ENCODE measurements around the gene EIF2S3B. TPM values are rescaled to one million over a fixed set of nuclear protein-coding genes. Genes with fewer than 3 reads are reported as not detected.

EIF2S3B gene
- total and polyA plus RNA-seq, 10 donors: 0.33 to 1.8 (median 0.93) TPM

DNA sequence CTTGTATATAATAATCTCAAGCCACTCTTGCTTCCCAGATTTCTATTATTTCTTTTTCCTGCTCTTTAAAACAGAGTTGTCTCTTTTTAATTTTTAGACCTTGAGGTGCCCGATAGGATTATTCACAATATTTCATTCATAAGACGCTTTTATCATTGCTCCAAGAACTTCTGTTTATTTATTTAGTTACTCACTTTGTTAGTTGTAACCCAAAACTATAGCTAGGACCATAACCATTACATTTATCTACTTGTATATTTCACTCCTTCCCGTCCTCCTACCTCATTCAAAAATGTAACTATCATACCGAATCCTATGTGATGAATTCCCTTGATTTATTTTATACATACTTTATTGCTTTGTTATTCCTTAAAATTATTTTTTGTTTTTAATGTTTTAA is 7.1 kb downstream of the EIF2S3B start:
- Histone ChIP-seq H3K4me3 (no peak overlapping the region), H3K27ac (no peak overlapping the region), H3K27me3 (replicated peaks in 1 of 7) (no peaks in the 10 kb centered on the region), H3K4me1 (no peaks in the 10 kb centered on the region), H3K36me3 (no peaks in the 10 kb centered on the region), H3K9me3 (no peaks in the 10 kb centered on the region)
- WGBS, 5 donors: 86 to 94% (median 91%) methylated on average over 4 of the region's 4 CpGs
- no peak for DNase-seq
- intact Hi-C loops (cut with DNase I; ENCODE audit: low total_unique reads): no loop called here
- TF ChIP-seq POLR2A (IDR thresholded peaks at IDR 0.05) (no peak), POLR2AphosphoS5 (IDR thresholded peaks at IDR 0.05) (no peak)
- TF ChIP-seq, protein P1, sequence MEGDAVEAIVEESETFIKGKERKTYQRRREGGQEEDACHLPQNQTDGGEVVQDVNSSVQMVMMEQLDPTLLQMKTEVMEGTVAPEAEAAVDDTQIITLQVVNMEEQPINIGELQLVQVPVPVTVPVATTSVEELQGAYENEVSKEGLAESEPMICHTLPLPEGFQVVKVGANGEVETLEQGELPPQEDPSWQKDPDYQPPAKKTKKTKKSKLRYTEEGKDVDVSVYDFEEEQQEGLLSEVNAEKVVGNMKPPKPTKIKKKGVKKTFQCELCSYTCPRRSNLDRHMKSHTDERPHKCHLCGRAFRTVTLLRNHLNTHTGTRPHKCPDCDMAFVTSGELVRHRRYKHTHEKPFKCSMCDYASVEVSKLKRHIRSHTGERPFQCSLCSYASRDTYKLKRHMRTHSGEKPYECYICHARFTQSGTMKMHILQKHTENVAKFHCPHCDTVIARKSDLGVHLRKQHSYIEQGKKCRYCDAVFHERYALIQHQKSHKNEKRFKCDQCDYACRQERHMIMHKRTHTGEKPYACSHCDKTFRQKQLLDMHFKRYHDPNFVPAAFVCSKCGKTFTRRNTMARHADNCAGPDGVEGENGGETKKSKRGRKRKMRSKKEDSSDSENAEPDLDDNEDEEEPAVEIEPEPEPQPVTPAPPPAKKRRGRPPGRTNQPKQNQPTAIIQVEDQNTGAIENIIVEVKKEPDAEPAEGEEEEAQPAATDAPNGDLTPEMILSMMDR (IDR thresholded peaks at IDR 0.05 in 8 of 11, conservative IDR thresholded peaks at IDR 0.05 in 3 of 11): no peak

DNA sequence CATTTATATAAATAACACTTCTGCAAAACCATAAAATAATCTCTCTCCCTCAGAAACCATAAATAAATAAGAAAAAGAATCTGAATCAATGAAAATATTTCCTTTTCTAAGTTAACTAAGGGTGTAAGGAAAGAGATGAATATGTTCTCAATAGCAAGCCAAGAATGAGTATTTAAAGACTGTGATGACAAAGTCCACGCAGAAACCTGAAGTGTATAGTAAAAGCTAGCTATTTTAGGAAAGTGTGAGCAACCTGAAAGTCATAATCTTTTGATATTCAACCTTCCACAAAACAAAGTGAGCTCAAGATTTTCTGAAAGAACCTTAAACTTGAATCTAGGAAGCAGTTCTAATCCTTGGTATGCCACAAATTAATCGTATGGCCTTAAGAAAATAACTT is 15.9 kb downstream of the EIF2S3B start:
- no peak overlapping the region for H3K27ac ChIP-seq
- WGBS, 5 donors: 61 to 91% (median 84%) methylated on average over 2 of the region's 2 CpGs
- TF ChIP-seq, protein P1 (IDR thresholded peaks at IDR 0.05 in 8 of 11, conservative IDR thresholded peaks at IDR 0.05 in 3 of 11): no peak
- TF ChIP-seq POLR2A (IDR thresholded peaks at IDR 0.05): no peak
- no peak for TF ChIP-seq POLR2AphosphoS5 (IDR thresholded peaks at IDR 0.05)

DNA sequence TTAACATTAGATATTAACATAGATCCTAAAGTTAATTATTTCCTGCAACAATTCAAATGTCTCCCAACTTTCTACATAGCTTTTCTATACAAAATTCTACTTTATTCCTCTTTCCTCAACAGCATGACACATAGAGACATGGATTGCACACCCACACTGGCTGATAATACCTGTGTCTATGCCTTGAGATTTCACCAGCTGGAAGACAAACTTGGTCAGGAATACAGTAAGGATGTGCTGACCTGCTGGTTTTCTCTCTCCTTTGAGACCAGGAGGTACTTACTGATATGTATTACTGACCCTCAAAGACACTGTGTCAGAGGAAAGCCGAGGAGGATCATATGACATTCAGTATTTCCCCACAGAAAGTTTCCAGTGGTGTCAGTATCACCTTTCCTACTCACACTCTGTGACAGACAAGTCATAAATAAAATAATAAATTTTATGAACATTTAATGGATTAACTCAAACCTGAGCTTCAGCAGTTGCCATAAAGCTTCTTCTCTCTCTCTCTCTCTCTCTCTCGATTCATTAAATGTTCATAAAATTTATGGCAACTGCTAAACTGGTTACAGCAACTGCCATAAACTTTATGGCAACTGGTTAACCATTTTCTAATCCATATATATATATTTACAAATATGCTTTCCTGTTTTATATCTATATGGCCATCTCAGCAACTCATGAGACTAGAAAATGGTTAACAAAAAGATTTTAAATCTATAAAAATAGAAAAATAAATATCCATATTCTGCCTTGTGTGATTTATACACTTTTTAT is 22.7 kb downstream of the EIF2S3B start:
- Histone ChIP-seq H3K4me3 (no peak overlapping the region), H3K27ac (no peak overlapping the region), H3K27me3 (replicated peaks in 1 of 7) (no peaks in the 10 kb centered on the region), H3K36me3 (no peaks in the 10 kb centered on the region), H3K4me1 (no peaks in the 10 kb centered on the region), H3K9me3 (no peaks in the 10 kb centered on the region)
- TF ChIP-seq, protein P1 (IDR thresholded peaks at IDR 0.05 in 8 of 11, conservative IDR thresholded peaks at IDR 0.05 in 3 of 11): no peak
- TF ChIP-seq POLR2AphosphoS5 (IDR thresholded peaks at IDR 0.05): no peak
- no peak for TF ChIP-seq POLR2A (IDR thresholded peaks at IDR 0.05)
- intact Hi-C loops (cut with DNase I; ENCODE audit: low total_unique reads): no loop called here
- no peak for DNase-seq
- 74 to 84% (median 81%) methylated on average over 2 of the region's 2 CpGs for WGBS, 5 donors

More for the DNA sequence above, 15.9 kb downstream of the EIF2S3B start:
- Histone ChIP-seq H3K9me3 (no peaks in the 10 kb centered on the region), H3K4me1 (no peaks in the 10 kb centered on the region), H3K27me3 (replicated peaks in 1 of 7) (no peaks in the 10 kb centered on the region), H3K36me3 (no peaks in the 10 kb centered on the region), H3K4me3 (no peak overlapping the region)
- intact Hi-C loops (cut with DNase I; ENCODE audit: low total_unique reads): no loop called here
- no peak for DNase-seq

DNA sequence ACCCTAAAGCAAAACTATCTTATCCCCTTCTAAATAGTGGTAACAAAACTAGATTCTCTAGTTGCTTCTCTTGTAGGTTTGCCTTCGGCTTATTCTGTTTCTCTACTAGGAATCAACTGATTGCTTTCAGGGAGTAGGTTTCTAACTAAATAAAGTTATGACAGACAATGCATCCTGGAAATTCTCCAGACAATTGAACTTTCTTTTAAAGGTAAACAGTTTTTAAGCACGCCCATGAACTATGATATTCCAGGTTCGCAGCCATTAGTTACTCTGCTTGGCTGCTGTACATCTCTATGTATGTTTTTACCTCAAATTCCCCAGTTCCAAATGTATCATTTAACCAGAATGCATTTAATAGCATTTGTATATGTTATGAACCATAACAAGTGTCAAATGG is 23.9 kb downstream of the EIF2S3B start:
- DNase-seq: no peak
- no peaks in the 10 kb centered on the region for H3K27me3 ChIP-seq (replicated peaks in 1 of 7)
- no peak overlapping the region for H3K27ac ChIP-seq
- intact Hi-C loops (cut with DNase I; ENCODE audit: low total_unique reads): no loop called here
- no peaks in the 10 kb centered on the region for H3K9me3 ChIP-seq
- TF ChIP-seq, protein P1 (IDR thresholded peaks at IDR 0.05 in 8 of 11, conservative IDR thresholded peaks at IDR 0.05 in 3 of 11): no peak
- TF ChIP-seq POLR2AphosphoS5 (IDR thresholded peaks at IDR 0.05): no peak
- no peak for TF ChIP-seq POLR2A (IDR thresholded peaks at IDR 0.05)
- 87 to 96% (median 94%) methylated on average over 3 of the region's 3 CpGs for WGBS, 5 donors
- H3K4me3 ChIP-seq: no peak overlapping the region
- no peaks in the 10 kb centered on the region for H3K36me3 ChIP-seq
- H3K4me1 ChIP-seq: no peaks in the 10 kb centered on the region

All from spleen (tissue), 11 donors.